ENCODE measurements around the gene GLYR1.

Gene GLYR1

GRCh38 chr16:4796982-4797804 lies 49.9 kb downstream of the GLYR1 start:
- H3K4me3 ChIP-seq (ENCODE audit: low read length): no peak overlapping the region
- TF ChIP-seq CTCF (conservative IDR thresholded peaks at IDR 0.05; ENCODE audit: low read length): no peak
- DNase-seq (ENCODE audit: low read depth): no peak

- no peak overlapping the region for H3K4me3 ChIP-seq (ENCODE audit: low read length)
- TF ChIP-seq CTCF (conservative IDR thresholded peaks at IDR 0.05; ENCODE audit: low read length): no peak
- no peak for DNase-seq (ENCODE audit: low read depth)
Observed at GRCh38 chr16:4795828-4796572, 51.1 kb downstream of the GLYR1 start.

- DNase-seq (ENCODE audit: low read depth): no peak
- no peak within 1 kb of the TSS for H3K4me3 ChIP-seq (ENCODE audit: low read length)
- no peak for TF ChIP-seq CTCF (conservative IDR thresholded peaks at IDR 0.05; ENCODE audit: low read length)
Observed at GRCh38 chr16:4795181-4795827, 51.8 kb downstream of the GLYR1 start, which contains the start of gene SMIM22. TSS of gene SMIM22 (plus strand) at chr16:4795369. CDS start at chr16:4795735, 366 bp downstream.

- no peak for TF ChIP-seq CTCF (conservative IDR thresholded peaks at IDR 0.05; ENCODE audit: low read length)
- no peak overlapping the region for H3K4me3 ChIP-seq (ENCODE audit: low read length)
- no peak for DNase-seq (ENCODE audit: low read depth)
Observed at GRCh38 chr16:4792951-4793513, 54.1 kb downstream of the GLYR1 start.

GRCh38 chr16:4790871-4791270 lies 56.2 kb downstream of the GLYR1 start:
- no peak for TF ChIP-seq CTCF (conservative IDR thresholded peaks at IDR 0.05; ENCODE audit: low read length)
- no peak for DNase-seq (ENCODE audit: low read depth)
- no peak overlapping the region for H3K4me3 ChIP-seq (ENCODE audit: low read length)

- TF ChIP-seq CTCF (conservative IDR thresholded peaks at IDR 0.05; ENCODE audit: low read length): no peak
Observed at GRCh38 chr16:4790261-4790660, 56.8 kb downstream of the GLYR1 start.

More at GRCh38 chr16:4790261-4790660, 56.8 kb downstream of the GLYR1 start:
- H3K4me3 ChIP-seq (ENCODE audit: low read length): no peak overlapping the region
- no peak for DNase-seq (ENCODE audit: low read depth)

Data from AG10803 (cell line).